GM18520 (cell line): ENCODE data around the gene IL1RAPL2.
"Not testable (repeated sequence)": the region's sequence is repeated elsewhere in the genome, so short reads cannot be mapped to it uniquely, and the experiment has no call there.

ENCODE experiments used
- ATAC-seq: cut with Tn5 transposase; IDR thresholded peaks from one replicate; pipeline ENCODE4 v1.9.1; 2021; ENCODE audit not compliant: unreplicated experiment

IL1RAPL2 gene

DNA sequence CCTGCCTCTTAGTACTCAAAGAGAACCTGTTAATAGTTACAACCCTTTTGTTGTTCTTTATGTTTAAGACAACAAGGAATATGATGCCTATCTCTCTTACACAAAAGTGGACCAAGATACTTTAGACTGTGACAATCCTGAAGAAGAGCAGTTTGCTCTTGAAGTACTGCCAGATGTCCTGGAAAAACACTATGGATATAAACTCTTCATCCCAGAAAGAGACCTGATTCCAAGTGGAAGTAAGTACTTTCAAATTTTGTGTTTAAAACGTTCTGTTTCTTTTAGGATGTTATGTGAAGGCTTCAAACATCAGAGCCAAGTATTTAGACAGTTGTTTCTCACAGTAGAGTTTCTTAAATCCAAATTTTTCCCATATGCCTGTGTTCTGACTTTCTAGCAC lies 1189.1 kb downstream of the IL1RAPL2 start:
- no peak for ATAC-seq

DNA sequence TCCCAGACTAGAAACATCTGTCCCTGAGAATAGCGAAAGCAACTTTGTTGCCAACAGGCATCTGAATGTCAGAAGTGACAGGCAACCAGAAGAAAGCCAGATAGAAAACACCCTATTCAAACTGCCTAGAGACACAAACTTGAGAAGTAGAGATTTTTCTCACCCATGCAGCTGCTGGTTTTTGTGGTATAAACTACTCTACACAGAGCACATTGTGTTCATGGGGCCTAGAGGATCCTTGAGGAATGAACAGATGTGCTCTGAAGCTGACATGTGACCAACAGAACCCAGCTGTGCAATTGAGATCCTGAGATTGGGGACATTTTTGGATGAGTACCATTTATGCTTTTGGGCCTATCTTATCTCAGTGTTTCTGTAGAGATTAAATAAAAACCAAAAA lies 1192.8 kb downstream of the IL1RAPL2 start:
- no peak for ATAC-seq

DNA sequence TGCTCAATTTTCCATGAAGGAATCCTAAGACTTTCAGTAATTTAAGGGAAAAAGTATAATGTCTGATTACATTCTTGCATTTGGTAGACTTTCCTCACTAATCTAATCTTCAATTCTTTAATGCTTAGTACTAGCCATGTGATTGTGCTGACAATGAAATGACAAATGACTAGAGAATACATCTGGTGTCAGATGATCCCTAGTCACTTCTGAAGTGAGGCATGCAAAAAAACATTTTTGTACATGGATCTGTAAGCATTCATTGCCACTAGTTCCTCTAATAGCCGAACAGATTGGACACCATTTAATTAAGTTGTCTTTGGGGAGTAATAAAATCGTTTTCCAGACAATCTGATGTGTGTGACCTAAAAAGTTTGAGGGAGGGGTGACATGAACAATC lies 1193.6 kb downstream of the IL1RAPL2 start:
- ATAC-seq: no peak

DNA sequence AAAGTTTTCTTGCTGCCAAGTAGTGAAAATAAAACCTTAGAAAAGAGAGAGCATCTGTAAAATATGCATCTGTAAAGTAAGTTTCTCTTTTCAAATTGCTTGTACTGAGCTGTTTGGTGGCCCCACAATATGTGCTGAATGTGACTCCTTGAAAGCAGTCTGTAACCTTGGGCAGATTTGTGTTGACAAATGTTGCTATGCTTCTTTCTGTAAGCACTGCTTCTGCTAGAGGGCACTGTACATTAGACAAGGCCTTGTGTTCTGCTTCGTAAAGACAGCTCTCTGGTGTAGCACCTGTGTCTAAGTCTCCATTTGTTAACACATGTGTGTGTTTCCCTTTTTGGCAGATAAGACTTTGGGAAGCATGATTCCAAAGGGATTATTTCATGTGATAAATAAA lies 1199.7 kb downstream of the IL1RAPL2 start:
- ATAC-seq: no peak

DNA sequence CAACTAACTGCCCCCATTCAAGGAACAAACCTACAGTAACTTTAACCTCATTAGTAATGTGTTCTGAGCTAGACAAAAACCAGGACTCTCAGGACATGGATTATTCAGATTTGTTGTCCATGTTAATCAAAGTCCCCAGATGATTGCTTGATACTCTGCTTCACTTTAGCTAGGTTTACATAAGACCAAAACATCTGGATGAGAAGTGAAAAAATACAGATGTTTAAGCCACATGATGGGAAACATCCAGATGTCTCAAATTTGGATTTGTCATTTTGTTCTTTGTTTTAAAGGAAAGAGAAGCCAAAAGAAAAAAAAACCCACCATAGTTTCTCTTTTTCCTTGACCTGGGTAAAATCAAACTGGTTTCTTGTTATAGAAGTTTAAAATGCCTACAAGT lies 1207.8 kb downstream of the IL1RAPL2 start:
- no peak for ATAC-seq

DNA sequence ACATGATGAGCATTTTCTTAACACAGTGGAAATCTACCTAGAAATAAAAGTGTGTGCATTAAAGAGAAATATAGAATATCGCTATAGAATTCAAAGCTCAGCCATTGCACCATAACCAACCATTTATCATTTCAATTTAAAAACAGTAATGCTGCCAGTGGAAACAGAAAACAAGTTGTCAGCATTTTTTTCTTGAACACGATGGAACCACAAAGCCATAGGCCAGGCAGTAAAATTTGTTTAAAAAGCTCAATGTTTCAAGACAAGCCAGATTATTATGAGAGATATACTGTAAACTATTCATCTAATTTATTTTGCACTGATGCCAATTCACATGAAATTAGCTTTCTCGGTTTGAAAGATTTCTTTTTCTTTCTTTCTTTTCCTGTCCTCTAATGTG lies 1209.7 kb downstream of the IL1RAPL2 start:
- no peak for ATAC-seq

DNA sequence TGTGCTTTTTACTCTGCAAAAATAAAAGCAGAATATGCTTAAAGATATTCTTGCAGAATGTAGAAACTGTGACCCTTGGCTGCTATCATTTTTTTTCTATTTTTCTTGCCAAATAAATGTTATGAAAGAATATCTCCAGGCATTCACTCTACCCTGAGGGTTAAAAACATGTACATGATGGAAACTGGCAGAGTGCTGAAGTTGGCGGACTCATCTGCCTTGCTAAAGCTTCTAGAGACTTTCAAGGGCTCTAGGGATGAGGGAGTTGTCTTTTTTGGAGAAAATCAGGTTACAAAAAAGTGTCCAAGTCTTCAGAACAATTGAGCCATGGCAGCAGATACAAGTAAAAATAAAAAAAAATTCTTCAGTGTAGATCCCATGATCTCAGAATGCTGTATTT lies 1215.8 kb downstream of the IL1RAPL2 start:
- no peak for ATAC-seq

DNA sequence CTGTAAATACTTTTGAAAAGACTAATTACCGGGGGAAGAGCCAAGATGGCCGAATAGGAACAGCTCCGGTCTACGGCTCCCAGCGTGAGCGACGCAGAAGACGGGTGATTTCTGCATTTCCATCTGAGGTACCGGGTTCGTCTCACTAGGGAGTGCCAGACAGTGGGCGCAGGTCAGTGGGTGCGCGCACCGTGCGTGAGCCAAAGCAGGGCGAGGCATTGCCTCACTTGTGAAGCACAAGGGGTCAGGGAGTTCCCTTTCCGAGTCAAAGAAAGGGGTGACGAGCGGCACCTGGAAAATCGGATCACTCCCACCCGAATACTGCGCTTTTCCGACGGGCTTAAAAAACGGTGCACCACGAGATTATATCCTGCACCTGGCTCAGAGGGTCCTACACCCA lies 1230.9 kb downstream of the IL1RAPL2 start:
- not testable (repeated sequence) for ATAC-seq

DNA sequence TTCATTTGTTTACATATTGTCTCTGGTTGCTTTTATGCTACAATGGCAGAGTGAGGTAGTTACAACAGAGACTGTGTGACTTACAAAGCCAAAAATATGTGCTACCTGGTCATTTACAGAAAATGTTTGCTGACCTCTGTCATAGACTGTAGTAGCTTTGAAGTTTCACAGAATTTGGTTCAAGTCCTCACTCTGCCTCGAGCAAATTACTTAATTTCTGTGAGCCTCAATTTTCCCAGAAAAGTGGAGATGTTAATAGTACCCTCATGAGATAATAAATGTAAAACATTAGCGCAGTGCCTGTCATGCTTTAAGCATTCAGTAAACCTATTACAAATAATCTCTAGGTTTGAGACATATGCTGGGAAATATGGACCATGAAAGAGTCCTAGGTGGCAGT lies 1237.9 kb downstream of the IL1RAPL2 start:
- no peak for ATAC-seq

DNA sequence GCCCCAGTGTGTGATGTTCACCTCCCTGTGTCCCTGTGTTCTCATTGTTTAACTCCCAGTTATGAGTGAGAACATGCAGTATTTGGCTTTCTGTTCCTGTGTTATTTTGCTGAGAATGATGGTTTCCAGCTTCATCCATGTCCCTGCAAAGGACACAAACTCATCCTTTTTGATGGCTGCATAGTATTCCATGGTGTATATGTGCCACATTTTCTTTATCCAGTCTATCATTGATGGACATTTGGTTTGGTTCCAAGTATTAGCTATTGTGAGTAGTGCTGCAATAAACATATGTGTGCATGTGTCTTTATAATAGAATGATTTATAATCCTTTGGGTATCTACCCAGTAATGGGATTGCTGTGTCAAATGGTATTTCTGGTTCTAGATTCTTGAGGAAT lies 1239.7 kb downstream of the IL1RAPL2 start:
- not testable (repeated sequence) for ATAC-seq

DNA sequence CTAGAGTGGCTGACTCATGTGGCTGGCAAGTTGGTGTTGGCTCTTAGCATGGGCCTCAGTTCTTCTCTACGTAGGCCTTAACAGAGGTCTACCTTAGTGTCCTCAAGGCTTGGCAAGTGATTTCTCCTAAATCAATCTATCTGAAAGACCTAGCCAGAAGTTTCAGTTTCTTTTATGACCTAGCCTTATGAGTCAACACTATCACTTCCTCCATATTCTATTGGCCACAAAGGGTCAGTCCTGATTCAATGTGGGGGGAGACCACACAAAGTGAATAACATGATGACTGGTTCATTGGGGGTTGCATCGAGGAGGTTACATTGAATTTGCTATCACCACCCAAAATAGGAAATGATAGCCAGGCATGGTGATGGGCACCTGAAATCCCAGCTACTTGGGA lies 1250.5 kb downstream of the IL1RAPL2 start:
- no peak for ATAC-seq
